Esophagus squamous epithelium (tissue), 5 donors: Measurements from ENCODE around the gene NFATC4. TPM values are rescaled to one million over a fixed set of nuclear protein-coding genes. Genes with fewer than 3 reads are reported as not detected.
A peak's percentile ranks its signal among the peaks of the same experiment; 100 is the strongest.
"Not testable (repeated sequence)": the region's sequence is repeated elsewhere in the genome, so short reads cannot be mapped to it uniquely, and the experiment has no call there.

ENCODE experiments used
- DNase-seq: peaks from one replicate; lab custom pipeline; 2025; lab: John Stamatoyannopoulos, UW
- H3K27ac ChIP-seq, 4 donors: fragments of 200-600 bp; sonication (generic); one replicate each; pipeline ENCODE4 v1.5.1; 2016 to 2019; ENCODE audit warnings: mild to moderate bottlenecking in 1 of 4
- H3K27me3 ChIP-seq, 4 donors: fragments of 200-600 bp; sonication (generic); 1 replicate in 3 of 4; 2 replicates in 1 of 4; pipeline versions ENCODE4 v1.5.1 to v1.6.0; 2017 to 2021; ENCODE audit warnings: antibody characterized with exemption in 1 of 4
- H3K36me3 ChIP-seq, 3 donors: fragments of 200-600 bp; sonication (generic); one replicate each; pipeline ENCODE4 v1.5.1; 2016 to 2019
- H3K4me1 ChIP-seq, 3 donors: fragments of 200-600 bp; sonication (generic); one replicate each; pipeline ENCODE4 v1.5.1; 2017 to 2019
- H3K4me3 ChIP-seq, 4 donors: fragments of 200-600 bp; sonication (generic); 1 replicate in 3 of 4; 2 replicates in 1 of 4; pipeline ENCODE4 v1.5.1; 2016 to 2019; ENCODE audit warnings: mild to moderate bottlenecking in 2 of 4, moderate library complexity in 1 of 4
- H3K9me3 ChIP-seq, 3 donors: fragments of 200-600 bp; sonication (generic); one replicate each; pipeline ENCODE4 v1.5.1; 2016 to 2019
- POLR2A ChIP-seq, 4 donors: fragments of 450-650 bp; IDR thresholded peaks; one replicate each; pipeline ENCODE4 v1.6.1; 2017; ENCODE audit warnings: antibody characterized with exemption in 4 of 4, mild to moderate bottlenecking in 4 of 4, moderate library complexity in 3 of 4
- WGBS, 2 donors: methylation state at CpG; one replicate each; pipeline ENCODE4 v1.1.5; 2018; 5-methylcytosine and 5-hydroxymethylcytosine counted together
- intact Hi-C: fragments of 100-400 bp; cut with DNase I; formaldehyde crosslinking; loops from one replicate; pipeline ENCODE4 v1.15.0; 2022
- total RNA-seq, 4 donors: library from RNA; depleted of rRNA; stranded (reverse); fragments of >200 nt; gene quantifications; one replicate each; pipeline ENCODE4 v1.1.0, GENCODE V29; 2016
- TF ChIP-seq, protein P1 (sequence below), 6 experiments: fragments of 450-650 bp in 4 of 6; fragments of 200-600 bp in 2 of 6; sonication (generic) in 2 of 6; IDR thresholded peaks; one replicate each; pipeline ENCODE4 v1.5.1; 2016 to 2019; ENCODE audit warnings: antibody characterized with exemption in 6 of 6, mild to moderate bottlenecking in 4 of 6, moderate library complexity in 4 of 6
- donor health status: DM: yes; HTN: yes; CAD: no.

NFATC4 gene
- total RNA-seq, 4 donors from 2014 or later: 2.7 to 22.5 (median 9.2) TPM

DNA sequence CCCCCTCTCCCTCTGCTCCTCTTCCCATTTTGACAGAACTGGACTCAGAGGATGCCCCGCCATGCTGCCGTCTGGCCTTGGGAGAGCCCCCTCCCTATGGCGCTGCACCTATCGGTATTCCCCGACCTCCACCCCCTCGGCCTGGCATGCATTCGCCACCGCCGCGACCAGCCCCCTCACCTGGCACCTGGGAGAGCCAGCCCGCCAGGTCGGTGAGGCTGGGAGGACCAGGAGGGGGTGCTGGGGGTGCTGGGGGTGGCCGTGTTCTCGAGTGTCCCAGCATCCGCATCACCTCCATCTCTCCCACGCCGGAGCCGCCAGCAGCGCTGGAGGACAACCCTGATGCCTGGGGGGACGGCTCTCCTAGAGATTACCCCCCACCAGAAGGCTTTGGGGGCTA, 1.5 kb downstream of the NFATC4 start:
- no peak for TF ChIP-seq POLR2A (IDR thresholded peaks at IDR 0.05)
- TF ChIP-seq, protein P1, sequence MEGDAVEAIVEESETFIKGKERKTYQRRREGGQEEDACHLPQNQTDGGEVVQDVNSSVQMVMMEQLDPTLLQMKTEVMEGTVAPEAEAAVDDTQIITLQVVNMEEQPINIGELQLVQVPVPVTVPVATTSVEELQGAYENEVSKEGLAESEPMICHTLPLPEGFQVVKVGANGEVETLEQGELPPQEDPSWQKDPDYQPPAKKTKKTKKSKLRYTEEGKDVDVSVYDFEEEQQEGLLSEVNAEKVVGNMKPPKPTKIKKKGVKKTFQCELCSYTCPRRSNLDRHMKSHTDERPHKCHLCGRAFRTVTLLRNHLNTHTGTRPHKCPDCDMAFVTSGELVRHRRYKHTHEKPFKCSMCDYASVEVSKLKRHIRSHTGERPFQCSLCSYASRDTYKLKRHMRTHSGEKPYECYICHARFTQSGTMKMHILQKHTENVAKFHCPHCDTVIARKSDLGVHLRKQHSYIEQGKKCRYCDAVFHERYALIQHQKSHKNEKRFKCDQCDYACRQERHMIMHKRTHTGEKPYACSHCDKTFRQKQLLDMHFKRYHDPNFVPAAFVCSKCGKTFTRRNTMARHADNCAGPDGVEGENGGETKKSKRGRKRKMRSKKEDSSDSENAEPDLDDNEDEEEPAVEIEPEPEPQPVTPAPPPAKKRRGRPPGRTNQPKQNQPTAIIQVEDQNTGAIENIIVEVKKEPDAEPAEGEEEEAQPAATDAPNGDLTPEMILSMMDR (IDR thresholded peaks at IDR 0.05): no peak
- intact Hi-C loops: loop anchor here (5.0 kb wide), 1 partner anchor 63 kb away; no protein-coding TSS in a partner anchor
- H3K4me3 ChIP-seq: peak overlapping the region in 3 of 4 donors; percentile 62 to 74 (median 62)
- WGBS, 2 donors: 80 to 86% methylated on average over 5 to 10 of the region's 20 CpGs
- H3K36me3 ChIP-seq: peaks cover 0 to 16% (median 0%) of the 10 kb centered on the region in 3 donors
- peaks cover 0 to 19% (median 0%) of the 10 kb centered on the region in 4 donors for H3K27me3 ChIP-seq
- H3K4me1 ChIP-seq: peaks cover 24 to 86% (median 24%) of the 10 kb centered on the region in 3 donors
- H3K9me3 ChIP-seq: no peaks in the 10 kb centered on the region
- H3K27ac ChIP-seq: peak overlapping the region; percentile 81 to 96 (median 92)
- DNase-seq: no peak

DNA sequence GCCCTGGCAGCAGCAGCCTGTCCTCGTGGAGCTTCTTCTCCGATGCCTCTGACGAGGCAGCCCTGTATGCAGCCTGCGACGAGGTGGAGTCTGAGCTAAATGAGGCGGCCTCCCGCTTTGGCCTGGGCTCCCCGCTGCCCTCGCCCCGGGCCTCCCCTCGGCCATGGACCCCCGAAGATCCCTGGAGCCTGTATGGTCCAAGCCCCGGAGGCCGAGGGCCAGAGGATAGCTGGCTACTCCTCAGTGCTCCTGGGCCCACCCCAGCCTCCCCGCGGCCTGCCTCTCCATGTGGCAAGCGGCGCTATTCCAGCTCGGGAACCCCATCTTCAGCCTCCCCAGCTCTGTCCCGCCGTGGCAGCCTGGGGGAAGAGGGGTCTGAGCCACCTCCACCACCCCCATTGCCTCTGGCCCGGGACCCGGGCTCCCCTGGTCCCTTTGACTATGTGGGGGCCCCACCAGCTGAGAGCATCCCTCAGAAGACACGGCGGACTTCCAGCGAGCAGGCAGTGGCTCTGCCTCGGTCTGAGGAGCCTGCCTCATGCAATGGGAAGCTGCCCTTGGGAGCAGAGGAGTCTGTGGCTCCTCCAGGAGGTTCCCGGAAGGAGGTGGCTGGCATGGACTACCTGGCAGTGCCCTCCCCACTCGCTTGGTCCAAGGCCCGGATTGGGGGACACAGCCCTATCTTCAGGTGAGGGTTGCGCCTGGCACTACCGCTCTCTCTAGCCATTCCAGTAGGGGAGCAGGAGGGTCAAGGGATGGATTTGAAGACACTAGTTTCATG, 2.1 kb downstream of the NFATC4 start:
- DNase-seq: no peak
- Histone ChIP-seq H3K4me3 (peak overlapping the region in 2 of 4 donors; percentile 62 to 74), H3K4me1 (peaks cover 22 to 81% (median 24%) of the 10 kb centered on the region in 3 donors), H3K36me3 (peaks cover 0 to 22% (median 0%) of the 10 kb centered on the region in 3 donors), H3K27ac (peak overlapping the region in 3 of 4 donors; percentile 39 to 96 (median 93)), H3K27me3 (peaks cover 0 to 19% (median 0%) of the 10 kb centered on the region in 4 donors), H3K9me3 (no peaks in the 10 kb centered on the region)
- intact Hi-C loops: loop anchor here (5.0 kb wide), 1 partner anchor 62 kb away; no protein-coding TSS in a partner anchor
- TF ChIP-seq POLR2A (IDR thresholded peaks at IDR 0.05): no peak
- TF ChIP-seq, protein P1 (IDR thresholded peaks at IDR 0.05): no peak
- 76% methylated on average over 5 of the region's 32 CpGs; no CpG with 5 or more reads in 1 of the 2 donors for WGBS, 2 donors

DNA sequence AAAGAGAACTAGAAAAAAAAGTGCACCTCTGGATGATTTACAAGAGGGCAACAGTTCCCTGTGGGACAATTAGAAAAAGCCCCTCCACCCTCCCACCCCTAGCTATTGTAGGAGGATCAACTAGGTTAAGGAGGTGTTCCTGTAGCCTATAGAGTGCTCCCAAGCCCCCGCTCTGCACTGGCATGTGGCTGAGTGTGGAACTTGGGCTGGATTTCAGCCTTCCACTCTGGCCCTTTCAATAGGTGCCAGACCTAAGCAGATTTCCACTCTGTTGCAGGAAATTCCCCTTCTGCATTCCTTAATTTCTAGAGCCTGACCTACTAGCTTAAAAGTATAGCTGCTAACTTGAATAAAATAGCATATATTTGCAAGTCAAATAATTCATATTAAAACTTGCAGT, 2.8 kb downstream of the NFATC4 start:
- Histone ChIP-seq H3K36me3 (peaks cover 0 to 26% (median 0%) of the 10 kb centered on the region in 3 donors), H3K27me3 (peaks cover 0 to 19% (median 0%) of the 10 kb centered on the region in 4 donors), H3K4me3 (no peak overlapping the region), H3K9me3 (no peaks in the 10 kb centered on the region), H3K4me1 (peaks cover 16 to 75% (median 23%) of the 10 kb centered on the region in 3 donors), H3K27ac (peak overlapping the region in 1 of 4 donors; percentile 39)
- intact Hi-C loops: no loop called here
- DNase-seq: no peak
- TF ChIP-seq, protein P1 (IDR thresholded peaks at IDR 0.05): no peak
- TF ChIP-seq POLR2A (IDR thresholded peaks at IDR 0.05): no peak
- 33 to 80% methylated on average over 1 of the region's 1 CpG for WGBS, 2 donors

DNA sequence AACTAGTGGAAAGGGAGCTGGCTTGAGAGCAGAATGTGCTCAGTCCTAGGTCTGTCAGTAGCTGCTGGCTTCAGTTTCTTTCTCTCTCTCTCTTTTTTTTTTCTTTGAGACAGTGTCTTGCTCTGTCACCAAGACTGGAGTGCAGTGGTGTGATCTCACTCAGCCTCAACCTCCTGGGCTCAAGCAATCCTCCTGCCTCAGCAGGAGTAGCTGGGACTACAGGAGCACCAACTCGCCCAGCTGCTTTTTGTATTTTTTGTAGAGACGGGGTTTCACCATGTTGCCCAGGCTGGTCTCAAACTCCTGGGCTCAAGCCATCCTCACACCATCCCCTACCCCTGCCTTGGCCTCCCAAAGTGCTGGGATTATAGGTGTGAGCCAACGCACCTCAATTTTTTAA, 3.6 kb downstream of the NFATC4 start:
- H3K9me3 ChIP-seq, intact Hi-C loops, H3K4me3 ChIP-seq, DNase-seq: not testable (repeated sequence)
- peaks cover 11 to 71% (median 15%) of the 10 kb centered on the region in 3 donors for H3K4me1 ChIP-seq
- peaks cover 0 to 19% (median 0%) of the 10 kb centered on the region in 4 donors for H3K27me3 ChIP-seq
- H3K27ac ChIP-seq: peak overlapping the region in 1 of 4 donors; percentile 54
- H3K36me3 ChIP-seq: peaks cover 0 to 34% (median 0%) of the 10 kb centered on the region in 3 donors
- 72% methylated on average over 3 of the region's 3 CpGs for WGBS, 2 donors

DNA sequence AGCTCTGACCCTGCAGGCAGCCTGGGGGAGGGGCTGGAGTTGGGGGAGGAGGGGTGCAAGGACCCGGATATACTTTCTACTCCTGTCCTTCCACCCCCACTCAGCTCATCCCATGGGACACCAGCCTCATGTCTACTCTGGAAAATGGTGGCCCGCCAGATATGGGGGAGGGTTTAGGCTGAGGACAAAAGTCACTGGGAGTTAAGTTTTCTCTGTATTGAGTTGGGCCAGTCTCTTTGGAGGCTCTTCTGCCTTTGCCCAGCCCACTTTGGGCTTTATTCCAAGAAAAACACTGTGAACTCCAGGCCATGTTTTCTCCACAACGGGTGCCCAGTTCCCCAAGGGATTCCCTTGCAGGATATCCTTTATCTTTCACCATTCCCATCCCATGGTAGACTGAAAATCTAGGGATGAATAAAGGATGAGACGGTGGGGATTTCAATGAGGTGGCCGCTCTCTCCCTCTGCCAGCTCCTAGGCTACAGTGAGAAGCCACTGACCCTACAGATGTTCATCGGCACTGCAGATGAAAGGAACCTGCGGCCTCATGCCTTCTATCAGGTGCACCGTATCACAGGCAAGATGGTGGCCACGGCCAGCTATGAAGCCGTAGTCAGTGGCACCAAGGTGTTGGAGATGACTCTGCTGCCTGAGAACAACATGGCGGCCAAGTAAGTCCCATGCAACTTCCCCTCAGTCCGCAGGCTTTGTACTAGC, 4.9 kb downstream of the NFATC4 start:
- H3K27me3 ChIP-seq: peaks cover 0 to 11% (median 0%) of the 10 kb centered on the region in 4 donors
- no peak overlapping the region for H3K4me3 ChIP-seq
- peak overlapping the region in 2 of 4 donors; percentile 52 to 54 for H3K27ac ChIP-seq
- peaks cover 0 to 37% (median 0%) of the 10 kb centered on the region in 3 donors for H3K36me3 ChIP-seq
- H3K9me3 ChIP-seq: no peaks in the 10 kb centered on the region
- WGBS, 2 donors: 74 to 80% methylated on average over 10 of the region's 12 CpGs
- DNase-seq: no peak
- intact Hi-C loops: no loop called here
- H3K4me1 ChIP-seq: peaks cover 9 to 71% (median 12%) of the 10 kb centered on the region in 3 donors
- TF ChIP-seq, protein P1 (IDR thresholded peaks at IDR 0.05): no peak
- no peak for TF ChIP-seq POLR2A (IDR thresholded peaks at IDR 0.05)
